HG03457 (cell line): Measurements from ENCODE around the gene SMAP1.

ENCODE experiments used
- ATAC-seq: cut with Tn5 transposase; IDR thresholded peaks from one replicate; pipeline ENCODE4 v1.9.1; 2021; ENCODE audit warnings: moderate number of reproducible peaks; ENCODE audit not compliant: unreplicated experiment

Gene SMAP1

GRCh38 chr6:70680396-70680795 lies 12.7 kb downstream of the SMAP1 start:
- no peak for ATAC-seq

- ATAC-seq: no peak
Measured at GRCh38 chr6:70684794-70685493, 17.3 kb downstream of the SMAP1 start.

- no peak for ATAC-seq
Measured at GRCh38 chr6:70685494-70686180, 18.0 kb downstream of the SMAP1 start.

- no peak for ATAC-seq
Measured at GRCh38 chr6:70686548-70687133, 19.0 kb downstream of the SMAP1 start.

- ATAC-seq: no peak
Measured at GRCh38 chr6:70693887-70694286, 26.2 kb downstream of the SMAP1 start.

GRCh38 chr6:70694371-70694770 lies 26.7 kb downstream of the SMAP1 start:
- ATAC-seq: no peak

GRCh38 chr6:70700922-70701876 lies 33.5 kb downstream of the SMAP1 start:
- no peak for ATAC-seq

- ATAC-seq: no peak
Measured at GRCh38 chr6:70705772-70706171, 38.1 kb downstream of the SMAP1 start.

- no peak for ATAC-seq
Measured at GRCh38 chr6:70706491-70707123, 38.9 kb downstream of the SMAP1 start.

GRCh38 chr6:70707893-70708292 lies 40.2 kb downstream of the SMAP1 start:
- ATAC-seq: no peak

- ATAC-seq: no peak
Measured at GRCh38 chr6:70708448-70708847, 40.8 kb downstream of the SMAP1 start.

- no peak for ATAC-seq
Measured at GRCh38 chr6:70709826-70710225, 42.1 kb downstream of the SMAP1 start.

GRCh38 chr6:70714716-70715257 lies 47.1 kb downstream of the SMAP1 start:
- no peak for ATAC-seq

GRCh38 chr6:70717038-70717801 lies 49.5 kb downstream of the SMAP1 start:
- ATAC-seq: no peak

GRCh38 chr6:70724524-70724923 lies 56.8 kb downstream of the SMAP1 start:
- ATAC-seq: no peak

GRCh38 chr6:70725817-70726415 lies 58.2 kb downstream of the SMAP1 start:
- no peak for ATAC-seq

GRCh38 chr6:70734381-70734780 lies 66.7 kb downstream of the SMAP1 start:
- ATAC-seq: no peak

GRCh38 chr6:70734979-70735378 lies 67.3 kb downstream of the SMAP1 start:
- no peak for ATAC-seq

- ATAC-seq: no peak
Measured at GRCh38 chr6:70735513-70735912, 67.8 kb downstream of the SMAP1 start.
